GM23338 (cell line): Measurements from ENCODE around the gene FCHSD2. TPM values are rescaled to one million over a fixed set of nuclear protein-coding genes. Genes with fewer than 3 reads are reported as not detected.

Source experiments
- CREB1 ChIP-seq: fragments of 250-450 bp; sonication (Bioruptor Pico); IDR thresholded peaks from 2 replicates; pipeline ENCODE4 v1.5.0; 2020; ENCODE audit warnings: low read depth, mild to moderate bottlenecking, moderate library complexity
- CTCF ChIP-seq, 2 experiments: fragments of 200-600 bp in 1 of 2; sonication (generic) in 1 of 2; conservative IDR thresholded peaks; 2 replicates each; pipeline versions ENCODE4 v1.5.1 to v1.6.1; 2016 to 2017; ENCODE audit warnings: antibody characterized with exemption in 2 of 2, low read depth in 2 of 2, mild to moderate bottlenecking in 2 of 2, moderate library complexity in 1 of 2
- ETS1 ChIP-seq: IDR thresholded peaks from 2 replicates; pipeline ENCODE4 v1.6.1; 2016; ENCODE audit warnings: antibody characterized with exemption
- EZH2 ChIP-seq: fragments of 200-600 bp; sonication (generic); IDR thresholded peaks from one replicate; pipeline ENCODE4 v1.8.0; 2017; ENCODE audit warnings: antibody characterized with exemption, mild to moderate bottlenecking, low read depth; ENCODE audit not compliant: unreplicated experiment
- JUNB ChIP-seq: IDR thresholded peaks from one replicate; pipeline ENCODE4 v1.6.1; 2016; ENCODE audit warnings: antibody characterized with exemption; ENCODE audit not compliant: unreplicated experiment
- NANOG ChIP-seq: IDR thresholded peaks from 2 replicates; pipeline ENCODE4 v1.6.1; 2016; ENCODE audit warnings: antibody characterized with exemption, borderline replicate concordance
- POLR2AphosphoS5 ChIP-seq: IDR thresholded peaks from 2 replicates; pipeline ENCODE4 v1.6.1; 2016; ENCODE audit warnings: antibody characterized with exemption, low read depth
- REST ChIP-seq: IDR thresholded peaks from one replicate; pipeline ENCODE4 v1.6.1; 2018; ENCODE audit warnings: antibody characterized with exemption; ENCODE audit not compliant: unreplicated experiment
- STAT1 ChIP-seq: IDR thresholded peaks from one replicate; pipeline ENCODE4 v1.6.1; 2016; ENCODE audit warnings: antibody characterized with exemption; ENCODE audit not compliant: unreplicated experiment
- ZNF114 ChIP-seq: fragments of 250-450 bp; sonication (Bioruptor Pico); IDR thresholded peaks from 2 replicates; pipeline ENCODE4 v1.5.0; 2020; ENCODE audit warnings: mild to moderate bottlenecking, moderate library complexity
- ZNF331 ChIP-seq: fragments of 250-450 bp; sonication (Bioruptor Pico); IDR thresholded peaks from 2 replicates; pipeline ENCODE4 v1.5.0; 2020; ENCODE audit warnings: low read depth, mild to moderate bottlenecking, moderate library complexity
- ZNF462 ChIP-seq: fragments of 250-450 bp; sonication (Bioruptor Pico); IDR thresholded peaks from 2 replicates; pipeline ENCODE4 v1.5.0; 2020; ENCODE audit warnings: mild to moderate bottlenecking, moderate library complexity
- polyA plus RNA-seq: library from polyadenylated mRNA; unstranded; fragments of >200 nt; fragmentation: Nextera tagmentation; extraction: Ambion mirVana; gene quantifications from 2 replicates; pipeline ENCODE4 v1.2.1, GENCODE V29; 2016
- total RNA-seq: library from RNA; depleted of rRNA; stranded (reverse); fragments of >200 nt; shearing (Covaris generic); gene quantifications from 2 replicates; pipeline ENCODE4 v1.2.3, GENCODE V29; 2014

FCHSD2 gene
- total and polyA plus RNA-seq, 2 experiments from 2014 or later = 3.6 to 5.2 TPM

- TF ChIP-seq ZNF462 (no peak), CTCF (conservative IDR thresholded peaks at IDR 0.05; ENCODE audit: low read depth in 2 of 2) (no peak), JUNB (no peak), STAT1 (no peak), ZNF114 (no peak), REST (no peak), ETS1 (no peak), ZNF331 (CRISPR knock-in tag) (no peak), CREB1 (CRISPR knock-in tag) (no peak), POLR2AphosphoS5 (no peak), NANOG (no peak), EZH2 (no peak)
These were observed 317.2 kb downstream of the FCHSD2 start (continued) for GRCh38 chr11:72824811-72825505.
